ENCODE results near the gene TMEM161A. TPM values are rescaled to one million over a fixed set of nuclear protein-coding genes. Genes with fewer than 3 reads are reported as not detected.
A peak's percentile ranks its signal among the peaks of the same experiment; 100 is the strongest.

TMEM161A gene
- total RNA-seq, 1 donor from 2014 or later, result 16.2 TPM

GRCh38 chr19:19170053-19170872 is 32.0 kb upstream of the TMEM161A start, which contains the start of gene MEF2B:
Gene MEF2B (minus strand): TSS chr19:19170263. CDS start chr19:19150735, 19,528 bp downstream.
- peaks cover 10% of the 10 kb centered on the region for H3K27me3 Mint-ChIP-seq (ENCODE audit: unreplicated experiment)
- H3K27ac Mint-ChIP-seq (ENCODE audit: unreplicated experiment), result no peak within 1 kb of the TSS
- peak; percentile 89 for DNase-seq
- no peak for TF ChIP-seq CTCF (IDR thresholded peaks at IDR 0.05; ENCODE audit: partially characterized antibody, unreplicated experiment)
- H3K36me3 Mint-ChIP-seq (ENCODE audit: unreplicated experiment), result no peaks in the 10 kb centered on the region
- H3K4me3 Mint-ChIP-seq (ENCODE audit: unreplicated experiment), result peak within 1 kb of the TSS; percentile 81
- peaks cover 4% of the 10 kb centered on the region for H3K9me3 Mint-ChIP-seq (ENCODE audit: unreplicated experiment)
- H3K4me1 Mint-ChIP-seq (ENCODE audit: low read depth, unreplicated experiment), result peaks cover 8% of the 10 kb centered on the region

GRCh38 chr19:19169236-19170052 is 31.2 kb upstream of the TMEM161A start:
- no peak for TF ChIP-seq CTCF (IDR thresholded peaks at IDR 0.05; ENCODE audit: partially characterized antibody, unreplicated experiment)
- Mint-ChIP-seq H3K27ac (ENCODE audit: unreplicated experiment) (no peak overlapping the region), H3K27me3 (ENCODE audit: unreplicated experiment) (peaks cover 10% of the 10 kb centered on the region), H3K9me3 (ENCODE audit: unreplicated experiment) (peaks cover 4% of the 10 kb centered on the region), H3K4me3 (ENCODE audit: unreplicated experiment) (peak overlapping the region; percentile 81), H3K36me3 (ENCODE audit: unreplicated experiment) (no peaks in the 10 kb centered on the region), H3K4me1 (ENCODE audit: low read depth, unreplicated experiment) (peaks cover 8% of the 10 kb centered on the region)
- DNase-seq, result no peak

- Mint-ChIP-seq H3K27me3 (ENCODE audit: unreplicated experiment) (peaks cover 10% of the 10 kb centered on the region), H3K9me3 (ENCODE audit: unreplicated experiment) (peaks cover 3% of the 10 kb centered on the region), H3K27ac (ENCODE audit: unreplicated experiment) (no peak overlapping the region), H3K4me3 (ENCODE audit: unreplicated experiment) (no peak overlapping the region), H3K36me3 (ENCODE audit: unreplicated experiment) (no peaks in the 10 kb centered on the region), H3K4me1 (ENCODE audit: low read depth, unreplicated experiment) (peaks cover 8% of the 10 kb centered on the region)
- no peak for DNase-seq
- TF ChIP-seq CTCF (IDR thresholded peaks at IDR 0.05; ENCODE audit: partially characterized antibody, unreplicated experiment), result no peak
Observed at GRCh38 chr19:19167612-19168011, 29.3 kb upstream of the TMEM161A start.

GRCh38 chr19:19165396-19165795 is 27.1 kb upstream of the TMEM161A start:
- Mint-ChIP-seq H3K27ac (ENCODE audit: unreplicated experiment) (no peak overlapping the region), H3K9me3 (ENCODE audit: unreplicated experiment) (peaks cover 3% of the 10 kb centered on the region)

More at GRCh38 chr19:19165396-19165795, 27.1 kb upstream of the TMEM161A start:
- DNase-seq, result no peak
- Mint-ChIP-seq H3K36me3 (ENCODE audit: unreplicated experiment) (no peaks in the 10 kb centered on the region), H3K4me1 (ENCODE audit: low read depth, unreplicated experiment) (peaks cover 3% of the 10 kb centered on the region), H3K4me3 (ENCODE audit: unreplicated experiment) (no peak overlapping the region), H3K27me3 (ENCODE audit: unreplicated experiment) (peaks cover 11% of the 10 kb centered on the region)
- no peak for TF ChIP-seq CTCF (IDR thresholded peaks at IDR 0.05; ENCODE audit: partially characterized antibody, unreplicated experiment)
